GM12878 (cell line): ENCODE data around the gene RCAN1. TPM values are rescaled to one million over a fixed set of nuclear protein-coding genes. Genes with fewer than 3 reads are reported as not detected.

Experiments
- ATAC-seq: fragments of 200-7000 bp; cut with Tn5 transposase; 3 replicates; pipeline ENCODE4 v1.9.1; 2020; ENCODE audit warnings: mild to moderate bottlenecking, moderate library complexity
- BruUV-seq: library from RNA; stranded (reverse); fragments of 400-500 nt; replicated peaks from 2 replicates; lab custom pipeline; 2021; lab: Mats Ljungman, UMichigan
- CTCF ChIA-PET: fragments of 300-600 bp; sonication (Branson Sonifier 250); formaldehyde crosslinking; extraction: SDS; loops from one replicate; lab custom pipeline; 2021; ENCODE audit warnings: inconsistent platforms; lab: Yijun Ruan, JAX
- POLR2A ChIA-PET: fragments of 350-600 bp; formaldehyde crosslinking; extraction: SDS; loops from one replicate; lab custom pipeline; 2021; ENCODE audit warnings: inconsistent platforms; lab: Charles Lee
- RAD21 ChIA-PET: fragments of 300-600 bp; sonication (Branson Sonifier 250); formaldehyde crosslinking; loops from one replicate; lab custom pipeline; 2023; ENCODE audit warnings: antibody characterized with exemption; ENCODE audit not compliant: unreplicated experiment; lab: Charles Lee
- SMC1A ChIA-PET: fragments of 300-600 bp; sonication (Branson Sonifier 250); formaldehyde crosslinking; loops from one replicate; lab custom pipeline; 2023; ENCODE audit not compliant: unreplicated experiment, uncharacterized antibody; lab: Charles Lee
- DNase-seq: peaks from one replicate; pipeline ENCODE4 v3.0.0-alpha.2; 2011; ENCODE audit warnings: low read depth, low spot score
- FAIRE-seq: peaks from 3 replicates; lab custom pipeline; 2011; peaks lifted over from hg19 to GRCh38; lab: Jason Lieb, UNC
- H2AFZ ChIP-seq: 2 replicates; pipeline ENCODE4 v1.6.0; 2011; ENCODE audit warnings: low read depth, low read length, control low read depth; ENCODE audit not compliant: control insufficient read depth
- H3K27ac ChIP-seq: 2 replicates; pipeline ENCODE4 v1.5.1; 2011; ENCODE audit warnings: control low read depth; ENCODE audit not compliant: control insufficient read depth, insufficient read depth
- H3K27me3 ChIP-seq, 2 experiments: replicated peaks in 1 of 2; 2 replicates each; pipeline versions ENCODE4 v1.6.0 to v1.6.1; 2011; ENCODE audit warnings: low read length in 1 of 2; ENCODE audit not compliant: control insufficient read depth in 2 of 2, insufficient read depth in 2 of 2
- H3K36me3 ChIP-seq, 2 experiments: 2 replicates each; pipeline ENCODE4 v1.5.1; 2011; ENCODE audit warnings: low read length in 1 of 2; ENCODE audit not compliant: control insufficient read depth in 2 of 2, insufficient read depth in 2 of 2
- H3K4me1 ChIP-seq: 2 replicates; pipeline ENCODE4 v1.6.1; 2011; ENCODE audit warnings: mild to moderate bottlenecking, low read length, moderate library complexity, mixed read lengths; ENCODE audit not compliant: control insufficient read depth, insufficient read depth
- H3K4me2 ChIP-seq: 2 replicates; pipeline ENCODE4 v1.6.0; 2011; ENCODE audit warnings: control low read depth; ENCODE audit not compliant: control insufficient read depth, insufficient read depth
- H3K4me3 ChIP-seq: fragments of 200-600 bp; sonication (generic); 2 replicates; pipeline ENCODE4 v1.5.1; 2016
- H3K79me2 ChIP-seq: 2 replicates; pipeline ENCODE4 v1.6.0; 2011; ENCODE audit warnings: low read length; ENCODE audit not compliant: control insufficient read depth, insufficient read depth
- H3K9ac ChIP-seq: 2 replicates; pipeline ENCODE4 v1.8.0; 2011; ENCODE audit warnings: low read length, control low read depth, mixed read lengths; ENCODE audit not compliant: control insufficient read depth, insufficient read depth
- H3K9me3 ChIP-seq: replicated peaks from 3 replicates; pipeline ENCODE4 v1.5.1; 2011; ENCODE audit warnings: mild to moderate bottlenecking, low read length; ENCODE audit not compliant: control insufficient read depth, insufficient read depth
- H4K20me1 ChIP-seq: 2 replicates; pipeline ENCODE4 v1.6.0; 2011; ENCODE audit not compliant: control insufficient read depth, insufficient read depth
- DPF2 ChIP-seq: fragments of 450-650 bp; IDR thresholded peaks from 2 replicates; pipeline ENCODE4 v1.6.1; 2017; ENCODE audit warnings: mild to moderate bottlenecking
- GATAD2B ChIP-seq: fragments of 450-650 bp; conservative IDR thresholded peaks from 2 replicates; pipeline ENCODE4 v1.6.1; 2017; ENCODE audit warnings: low read depth, mild to moderate bottlenecking, moderate library complexity
- RB1 ChIP-seq: fragments of 450-650 bp; formaldehyde crosslinking; IDR thresholded peaks from 2 replicates; pipeline ENCODE4 v1.6.1; 2017; ENCODE audit warnings: mild to moderate bottlenecking, borderline replicate concordance
- SREBF1 ChIP-seq: IDR thresholded peaks from 2 replicates; pipeline ENCODE4 v1.6.1; 2012; ENCODE audit warnings: mild to moderate bottlenecking, low read length
- WRNIP1 ChIP-seq: IDR thresholded peaks from 2 replicates; pipeline ENCODE4 v1.6.1; 2011; ENCODE audit warnings: low read depth, low read length, improper control_type of control experiment, borderline replicate concordance
- YY1 ChIP-seq: IDR thresholded peaks from 2 replicates; pipeline ENCODE4 v1.6.1; 2011; ENCODE audit warnings: low read depth, mild to moderate bottlenecking, low read length
- ZBED1 ChIP-seq: IDR thresholded peaks from 2 replicates; pipeline ENCODE4 v1.6.1; 2016; ENCODE audit warnings: borderline replicate concordance
- ZNF217 ChIP-seq: fragments of 450-650 bp; IDR thresholded peaks from 2 replicates; pipeline ENCODE4 v1.6.1; 2017; ENCODE audit warnings: antibody characterized with exemption, mild to moderate bottlenecking
- ZNF384 ChIP-seq: IDR thresholded peaks from 2 replicates; pipeline ENCODE4 v1.6.1; 2012; ENCODE audit warnings: low read depth, mild to moderate bottlenecking, low read length, improper control_type of control experiment, borderline replicate concordance
- WGBS: methylation state at CpG from one replicate; pipeline ENCODE4 v1.1.6; 2016; ENCODE audit warnings: low lambda C conversion rate; ENCODE audit not compliant: insufficient replicate concordance, insufficient coverage; ENCODE audit errors: missing lambda C conversion rate; 5-methylcytosine and 5-hydroxymethylcytosine counted together
- in situ Hi-C: fragments of 300-500 bp; cut with MboI; formaldehyde crosslinking; loops from 9 replicates; pipeline ENCODE4 v1.14.3; 2018; ENCODE audit warnings: mixed read lengths
- intact Hi-C: fragments of 100-400 bp; cut with micrococcal nuclease; formaldehyde crosslinking; loops from one replicate; pipeline ENCODE4 v1.14.2; 2022; ENCODE audit not compliant: unreplicated experiment
- polyA plus RNA-seq, 11 experiments: library from polyadenylated mRNA; depleted of rRNA in 4 of 11; unstranded in 6 of 11; stranded (reverse) in 5 of 11; fragments of >200 nt; fragmentation: Nextera tagmentation in 4 of 11; fragmentation: Illumina TruSeq in 1 of 11; extraction: Ambion mirVana in 4 of 11; extraction: Trizol in 1 of 11; gene quantifications; 1 replicate in 1 of 11; 2 replicates in 10 of 11; pipeline versions ENCODE4 v1.2.1 to v1.2.3, GENCODE V29; 2011 to 2016; ENCODE audit warnings: inconsistent platforms in 2 of 11, missing spikeins in 2 of 11, low read depth in 1 of 11
- total RNA-seq, 4 experiments: library from RNA; depleted of rRNA in 3 of 4; stranded (reverse); fragments of >200 nt in 3 of 4; fragmentation: Illumina TruSeq in 1 of 4; extraction: Trizol in 1 of 4; gene quantifications; 2 replicates each; pipeline versions ENCODE4 v1.2.1 to v1.2.3, GENCODE V29; 2013 to 2021
- TF ChIP-seq, protein P1 (sequence below): IDR thresholded peaks from 2 replicates; pipeline ENCODE4 v1.6.1; 2011; ENCODE audit warnings: borderline replicate concordance, low read depth, mild to moderate bottlenecking, moderate library complexity, low read length; ENCODE audit not compliant: insufficient read depth, poor library complexity, severe bottlenecking
- TF ChIP-seq, protein P2 (sequence below): fragments of 450-650 bp; IDR thresholded peaks from 2 replicates; pipeline ENCODE4 v1.6.1; 2014; ENCODE audit warnings: mild to moderate bottlenecking
- TF ChIP-seq, protein P3 (sequence below): fragments of 450-650 bp; conservative IDR thresholded peaks from 2 replicates; pipeline ENCODE4 v1.6.1; 2017; ENCODE audit warnings: mild to moderate bottlenecking, moderate library complexity
- TF ChIP-seq, protein P4 (sequence below): IDR thresholded peaks from 2 replicates; pipeline ENCODE4 v1.6.1; 2011; ENCODE audit warnings: mild to moderate bottlenecking, low read depth, low read length, moderate library complexity; ENCODE audit not compliant: insufficient replicate concordance
- TF ChIP-seq, protein P5 (sequence below), 3 experiments: IDR thresholded peaks in 2 of 3; conservative IDR thresholded peaks in 1 of 3; 2 replicates each; pipeline ENCODE4 v1.5.1; 2011; ENCODE audit warnings: low read depth in 3 of 3, low read length in 3 of 3, mild to moderate bottlenecking in 3 of 3, control low read depth in 2 of 3, moderate library complexity in 2 of 3, inconsistent platforms in 1 of 3, mixed read lengths in 1 of 3; ENCODE audit not compliant: control insufficient read depth in 2 of 3, insufficient read depth in 1 of 3; ENCODE audit errors: extremely low read depth in 1 of 3

The RCAN1 gene
- total and polyA plus RNA-seq, 10 of the 15 experiments (the other 5 are each of a cell fraction or from before 2014, with no cell fraction given): 2.8 to 12.9 (median 10.5) TPM

DNA sequence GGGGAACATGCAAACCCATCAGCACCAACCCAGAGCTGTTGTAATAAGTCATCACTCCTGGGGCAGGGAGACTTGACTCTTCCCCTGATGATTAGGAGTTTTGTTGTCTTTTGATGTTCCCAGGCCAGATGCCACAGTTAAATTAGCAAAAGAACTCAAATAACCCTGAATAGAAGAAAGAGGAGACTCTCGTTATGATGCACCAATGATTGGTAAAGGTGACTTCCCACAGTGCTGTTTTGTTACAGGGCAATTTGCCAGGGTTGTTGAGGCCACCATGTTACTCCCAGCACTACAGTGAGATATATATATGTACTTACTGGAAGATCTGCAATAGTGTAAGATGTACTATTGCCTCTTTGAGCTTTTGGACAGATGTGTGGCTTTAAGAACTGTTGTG, 24.3 kb upstream of the RCAN1 start (continued):
- TF ChIP-seq, protein P1, sequence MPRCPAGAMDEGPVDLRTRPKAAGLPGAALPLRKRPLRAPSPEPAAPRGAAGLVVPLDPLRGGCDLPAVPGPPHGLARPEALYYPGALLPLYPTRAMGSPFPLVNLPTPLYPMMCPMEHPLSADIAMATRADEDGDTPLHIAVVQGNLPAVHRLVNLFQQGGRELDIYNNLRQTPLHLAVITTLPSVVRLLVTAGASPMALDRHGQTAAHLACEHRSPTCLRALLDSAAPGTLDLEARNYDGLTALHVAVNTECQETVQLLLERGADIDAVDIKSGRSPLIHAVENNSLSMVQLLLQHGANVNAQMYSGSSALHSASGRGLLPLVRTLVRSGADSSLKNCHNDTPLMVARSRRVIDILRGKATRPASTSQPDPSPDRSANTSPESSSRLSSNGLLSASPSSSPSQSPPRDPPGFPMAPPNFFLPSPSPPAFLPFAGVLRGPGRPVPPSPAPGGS: peak; percentile 66
- TF ChIP-seq DPF2: no peak
- TF ChIP-seq, all 136 proteins: peak for 11

DNA sequence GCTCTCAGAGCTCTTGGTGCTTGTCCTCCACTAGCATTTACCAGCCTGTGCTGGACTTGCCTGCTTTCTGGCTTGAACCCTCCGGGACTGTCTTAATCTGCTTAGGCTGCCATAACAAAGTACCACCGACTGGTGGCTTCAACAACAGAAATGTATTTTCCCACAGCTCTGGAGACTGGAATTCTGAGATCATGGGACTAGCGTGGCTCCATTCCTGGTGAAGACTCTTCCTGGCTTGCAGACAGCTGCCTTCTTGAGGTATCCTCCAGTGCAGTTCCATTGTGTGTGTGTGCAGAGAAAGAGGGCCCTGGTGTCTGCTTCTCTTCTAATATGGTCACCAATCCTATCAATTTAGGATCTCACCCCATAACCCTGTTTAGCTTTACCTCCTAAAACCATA, 22.0 kb upstream of the RCAN1 start:
- no peak for FAIRE-seq
- Histone ChIP-seq H3K4me2 (no peak overlapping the region), H3K9me3 (no peaks in the 10 kb centered on the region; the same call in 2 of the 3 replicates), H3K36me3 (no peaks in the 10 kb centered on the region), H4K20me1 (no peaks in the 10 kb centered on the region), H3K79me2 (no peaks in the 10 kb centered on the region), H2AFZ (no peak overlapping the region), H3K4me1 (peaks cover 42% of the 10 kb centered on the region), H3K4me3 (no peak overlapping the region), H3K27me3 (no peaks in the 10 kb centered on the region), H3K9ac (no peak overlapping the region), H3K27ac (no peak overlapping the region)
- ChIA-PET SMC1A (interaction anchor here (0.9 to 1.7 kb wide), 4 partner anchors 26 to 57 kb away, joined by 3 to 11 read pairs (median 4); no protein-coding TSS in a partner anchor), POLR2A (interaction anchor here (0.9 kb wide), 1 partner anchor 32 kb away, joined by 4 read pairs; the partner anchor contains the start of gene CLIC6), RAD21 (interaction anchor here (1.2 kb wide), 1 partner anchor 34 kb away, joined by 5 read pairs; no protein-coding TSS in a partner anchor), CTCF (interaction anchor here (1.0 to 1.6 kb wide), 6 partner anchors 9 to 277 kb away, joined by 3 to 5 read pairs (median 3); no protein-coding TSS in a partner anchor)
- intact Hi-C loops (no loop called here), in situ Hi-C loops (loop anchor here (5.0 kb wide), 1 partner anchor 50 kb away; no protein-coding TSS in a partner anchor)
- ATAC-seq: no peak
- 83% methylated on average over 3 of the region's 3 CpGs for WGBS
- no peak for DNase-seq
- BruUV-seq: no TSS peak
- TF ChIP-seq, protein P2, sequence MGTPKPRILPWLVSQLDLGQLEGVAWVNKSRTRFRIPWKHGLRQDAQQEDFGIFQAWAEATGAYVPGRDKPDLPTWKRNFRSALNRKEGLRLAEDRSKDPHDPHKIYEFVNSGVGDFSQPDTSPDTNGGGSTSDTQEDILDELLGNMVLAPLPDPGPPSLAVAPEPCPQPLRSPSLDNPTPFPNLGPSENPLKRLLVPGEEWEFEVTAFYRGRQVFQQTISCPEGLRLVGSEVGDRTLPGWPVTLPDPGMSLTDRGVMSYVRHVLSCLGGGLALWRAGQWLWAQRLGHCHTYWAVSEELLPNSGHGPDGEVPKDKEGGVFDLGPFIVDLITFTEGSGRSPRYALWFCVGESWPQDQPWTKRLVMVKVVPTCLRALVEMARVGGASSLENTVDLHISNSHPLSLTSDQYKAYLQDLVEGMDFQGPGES: no peak
- TF ChIP-seq, protein P3, sequence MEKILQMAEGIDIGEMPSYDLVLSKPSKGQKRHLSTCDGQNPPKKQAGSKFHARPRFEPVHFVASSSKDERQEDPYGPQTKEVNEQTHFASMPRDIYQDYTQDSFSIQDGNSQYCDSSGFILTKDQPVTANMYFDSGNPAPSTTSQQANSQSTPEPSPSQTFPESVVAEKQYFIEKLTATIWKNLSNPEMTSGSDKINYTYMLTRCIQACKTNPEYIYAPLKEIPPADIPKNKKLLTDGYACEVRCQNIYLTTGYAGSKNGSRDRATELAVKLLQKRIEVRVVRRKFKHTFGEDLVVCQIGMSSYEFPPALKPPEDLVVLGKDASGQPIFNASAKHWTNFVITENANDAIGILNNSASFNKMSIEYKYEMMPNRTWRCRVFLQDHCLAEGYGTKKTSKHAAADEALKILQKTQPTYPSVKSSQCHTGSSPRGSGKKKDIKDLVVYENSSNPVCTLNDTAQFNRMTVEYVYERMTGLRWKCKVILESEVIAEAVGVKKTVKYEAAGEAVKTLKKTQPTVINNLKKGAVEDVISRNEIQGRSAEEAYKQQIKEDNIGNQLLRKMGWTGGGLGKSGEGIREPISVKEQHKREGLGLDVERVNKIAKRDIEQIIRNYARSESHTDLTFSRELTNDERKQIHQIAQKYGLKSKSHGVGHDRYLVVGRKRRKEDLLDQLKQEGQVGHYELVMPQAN: no peak
- no peak for TF ChIP-seq ZNF384
- no peak for TF ChIP-seq SREBF1
- TF ChIP-seq YY1: no peak
- no peak for TF ChIP-seq RB1
- no peak for TF ChIP-seq WRNIP1
- TF ChIP-seq, protein P4, sequence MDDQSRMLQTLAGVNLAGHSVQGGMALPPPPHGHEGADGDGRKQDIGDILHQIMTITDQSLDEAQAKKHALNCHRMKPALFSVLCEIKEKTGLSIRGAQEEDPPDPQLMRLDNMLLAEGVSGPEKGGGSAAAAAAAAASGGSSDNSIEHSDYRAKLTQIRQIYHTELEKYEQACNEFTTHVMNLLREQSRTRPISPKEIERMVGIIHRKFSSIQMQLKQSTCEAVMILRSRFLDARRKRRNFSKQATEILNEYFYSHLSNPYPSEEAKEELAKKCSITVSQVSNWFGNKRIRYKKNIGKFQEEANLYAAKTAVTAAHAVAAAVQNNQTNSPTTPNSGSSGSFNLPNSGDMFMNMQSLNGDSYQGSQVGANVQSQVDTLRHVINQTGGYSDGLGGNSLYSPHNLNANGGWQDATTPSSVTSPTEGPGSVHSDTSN: no peak
- no peak for TF ChIP-seq ZNF217
- no peak for TF ChIP-seq GATAD2B
- TF ChIP-seq, protein P5, sequence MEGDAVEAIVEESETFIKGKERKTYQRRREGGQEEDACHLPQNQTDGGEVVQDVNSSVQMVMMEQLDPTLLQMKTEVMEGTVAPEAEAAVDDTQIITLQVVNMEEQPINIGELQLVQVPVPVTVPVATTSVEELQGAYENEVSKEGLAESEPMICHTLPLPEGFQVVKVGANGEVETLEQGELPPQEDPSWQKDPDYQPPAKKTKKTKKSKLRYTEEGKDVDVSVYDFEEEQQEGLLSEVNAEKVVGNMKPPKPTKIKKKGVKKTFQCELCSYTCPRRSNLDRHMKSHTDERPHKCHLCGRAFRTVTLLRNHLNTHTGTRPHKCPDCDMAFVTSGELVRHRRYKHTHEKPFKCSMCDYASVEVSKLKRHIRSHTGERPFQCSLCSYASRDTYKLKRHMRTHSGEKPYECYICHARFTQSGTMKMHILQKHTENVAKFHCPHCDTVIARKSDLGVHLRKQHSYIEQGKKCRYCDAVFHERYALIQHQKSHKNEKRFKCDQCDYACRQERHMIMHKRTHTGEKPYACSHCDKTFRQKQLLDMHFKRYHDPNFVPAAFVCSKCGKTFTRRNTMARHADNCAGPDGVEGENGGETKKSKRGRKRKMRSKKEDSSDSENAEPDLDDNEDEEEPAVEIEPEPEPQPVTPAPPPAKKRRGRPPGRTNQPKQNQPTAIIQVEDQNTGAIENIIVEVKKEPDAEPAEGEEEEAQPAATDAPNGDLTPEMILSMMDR (IDR thresholded peaks at IDR 0.05 in 2 of 3, conservative IDR thresholded peaks at IDR 0.05 in 1 of 3; ENCODE audit: control insufficient read depth in 2 of 3, extremely low read depth in 1 of 3, insufficient read depth in 1 of 3, low read depth in 3 of 3, low read length in 3 of 3): no peak
- TF ChIP-seq ZBED1: no peak
